Activated naive CD4-positive, alpha-beta T cell treated with anti-CD3 and anti-CD28 coated beads for 36 hours (primary cell): ENCODE results near the gene FCHSD2. TPM values are rescaled to one million over a fixed set of nuclear protein-coding genes. Genes with fewer than 3 reads are reported as not detected.

Experiments
- CTCF ChIA-PET: fragments of 350-600 bp; sonication (Branson Sonifier 250); formaldehyde crosslinking; loops from one replicate; lab custom pipeline; 2021; ENCODE audit warnings: antibody characterized with exemption; lab: Charles Lee
- DNase-seq: peaks from one replicate; pipeline ENCODE4 v3.0.0-alpha.2; 2020
- H3K27ac Mint-ChIP-seq: one replicate; pipeline ENCODE4 v1.8.0; 2021; ENCODE audit warnings: mild to moderate bottlenecking, mixed read lengths
- H3K27me3 Mint-ChIP-seq: one replicate; pipeline ENCODE4 v1.8.0; 2021; ENCODE audit warnings: low read depth, mixed read lengths
- H3K36me3 Mint-ChIP-seq: one replicate; pipeline ENCODE4 v1.8.0; 2021; ENCODE audit warnings: low read depth, mixed read lengths
- H3K4me1 Mint-ChIP-seq: one replicate; pipeline ENCODE4 v1.8.0; 2021; ENCODE audit warnings: low read depth, mixed read lengths
- H3K4me3 Mint-ChIP-seq: one replicate; pipeline ENCODE4 v1.8.0; 2021; ENCODE audit warnings: mild to moderate bottlenecking, moderate library complexity, mixed read lengths
- H3K9me3 Mint-ChIP-seq: one replicate; pipeline ENCODE4 v1.8.0; 2021; ENCODE audit warnings: mixed read lengths
- intact Hi-C: fragments of 100-400 bp; cut with micrococcal nuclease; formaldehyde crosslinking; loops from one replicate; pipeline ENCODE4 v1.15.1; 2023
- total RNA-seq, 2 experiments: library from RNA; stranded (reverse); gene quantifications; one replicate each; pipeline ENCODE4 v1.2.3, GENCODE V29; 2021

Gene FCHSD2
- total RNA-seq, 2 experiments from 2014 or later, result 31.1 to 36.8 TPM

- peaks cover 52% of the 10 kb centered on the region for H3K4me1 Mint-ChIP-seq
- H3K36me3 Mint-ChIP-seq, result no peaks in the 10 kb centered on the region
- H3K27me3 Mint-ChIP-seq, result no peaks in the 10 kb centered on the region
- intact Hi-C loops, result no loop called here
- CTCF ChIA-PET, result interaction anchor here (0.5 to 2.3 kb wide), 8 partner anchors 11 to 613 kb away, joined by 3 to 12 read pairs (median 3); partner anchors contain the start of gene FCHSD2
- no peak overlapping the region for H3K27ac Mint-ChIP-seq
- H3K9me3 Mint-ChIP-seq, result no peaks in the 10 kb centered on the region
- no peak overlapping the region for H3K4me3 Mint-ChIP-seq
- DNase-seq, result no peak
Observed at GRCh38 chr11:73157101-73158010, 15.2 kb upstream of the FCHSD2 start.

DNA sequence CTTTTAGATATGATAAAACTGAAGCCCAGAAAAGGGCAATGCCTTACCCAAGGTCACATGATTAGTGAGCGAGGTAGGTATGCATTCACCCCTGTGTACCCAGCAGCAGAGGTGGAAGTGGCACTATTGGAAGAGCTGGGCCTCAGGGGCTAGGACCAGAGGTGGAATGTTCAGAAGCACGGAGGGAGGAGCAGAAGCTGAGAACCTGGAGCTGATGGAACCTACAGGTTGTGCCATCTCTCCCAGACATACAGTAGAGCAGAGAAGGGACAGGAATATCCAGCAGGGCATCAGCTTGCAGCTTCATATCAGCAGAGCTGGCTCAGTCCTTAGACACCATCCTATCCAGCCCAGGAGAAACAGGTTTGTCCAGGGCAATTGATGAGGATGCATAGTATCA is 14.6 kb upstream of the FCHSD2 start:
- Mint-ChIP-seq H3K4me3 (no peak overlapping the region), H3K9me3 (no peaks in the 10 kb centered on the region), H3K27ac (no peak overlapping the region), H3K36me3 (no peaks in the 10 kb centered on the region), H3K27me3 (no peaks in the 10 kb centered on the region), H3K4me1 (peaks cover 55% of the 10 kb centered on the region)
- DNase-seq, result no peak
- CTCF ChIA-PET, result interaction anchor here (0.5 to 2.3 kb wide), 4 partner anchors 14 to 612 kb away, joined by 3 to 12 read pairs (median 6); partner anchors contain the start of gene FCHSD2
- intact Hi-C loops, result no loop called here

DNA sequence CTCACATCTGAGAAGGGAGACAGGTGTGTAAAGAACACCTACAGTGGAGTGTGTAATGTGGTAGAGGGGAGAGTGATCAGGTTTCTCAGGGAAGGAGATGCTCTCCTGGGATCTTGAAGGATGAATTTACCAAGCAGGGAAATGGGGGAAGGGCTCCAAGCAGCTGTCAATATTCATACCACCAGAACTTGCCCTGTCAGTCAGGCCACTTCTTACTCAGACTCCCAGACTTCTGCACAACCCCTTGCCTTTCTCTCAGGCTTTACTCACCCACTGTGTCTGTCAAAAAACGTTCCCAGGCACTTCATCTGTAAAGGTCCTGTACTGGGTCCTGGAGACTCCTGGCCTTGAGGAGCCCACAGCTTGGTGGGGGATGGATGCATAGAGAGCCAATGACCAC is 14.0 kb upstream of the FCHSD2 start:
- no peak overlapping the region for H3K4me3 Mint-ChIP-seq
- CTCF ChIA-PET, result interaction anchor here (2.3 kb wide), 1 partner anchor 14 kb away, joined by 10 read pairs; the partner anchor contains the start of gene FCHSD2
- no peak for DNase-seq

DNA sequence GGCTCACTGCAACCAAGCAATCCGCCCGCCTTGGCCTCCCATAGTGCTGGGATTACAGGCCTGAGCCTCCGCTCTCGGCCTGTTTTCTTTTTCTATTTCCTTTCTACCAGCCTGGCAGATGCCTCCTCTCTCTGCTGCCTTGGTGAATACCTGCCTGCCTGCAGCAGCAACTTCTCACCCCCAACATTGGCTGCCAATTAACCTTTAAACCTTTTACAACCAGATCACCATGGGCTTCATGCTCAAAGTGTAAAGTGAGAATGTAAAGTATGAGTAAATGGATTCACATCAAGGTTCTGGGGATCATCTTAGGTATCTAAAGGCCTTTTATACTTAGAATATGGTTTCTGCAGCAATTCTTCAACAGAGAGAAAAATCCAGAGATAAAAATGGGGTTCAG is 13.0 kb upstream of the FCHSD2 start:
- DNase-seq, result no peak
- H3K36me3 Mint-ChIP-seq, result no peaks in the 10 kb centered on the region
- CTCF ChIA-PET, result no interaction called here
- H3K27ac Mint-ChIP-seq, result peak overlapping the region; percentile 30
- H3K4me3 Mint-ChIP-seq, result no peak overlapping the region
- H3K27me3 Mint-ChIP-seq, result no peaks in the 10 kb centered on the region
- H3K9me3 Mint-ChIP-seq, result no peaks in the 10 kb centered on the region
- intact Hi-C loops, result no loop called here
- peaks cover 55% of the 10 kb centered on the region for H3K4me1 Mint-ChIP-seq

More for the DNA sequence above, 14.0 kb upstream of the FCHSD2 start:
- no peaks in the 10 kb centered on the region for H3K36me3 Mint-ChIP-seq
- intact Hi-C loops, result no loop called here
- H3K27me3 Mint-ChIP-seq, result no peaks in the 10 kb centered on the region
- peaks cover 55% of the 10 kb centered on the region for H3K4me1 Mint-ChIP-seq
- no peaks in the 10 kb centered on the region for H3K9me3 Mint-ChIP-seq
- no peak overlapping the region for H3K27ac Mint-ChIP-seq

GRCh38 chr11:73154178-73154577 is 12.1 kb upstream of the FCHSD2 start:
- intact Hi-C loops, result no loop called here
- Mint-ChIP-seq H3K27ac (peak overlapping the region; percentile 86), H3K9me3 (no peaks in the 10 kb centered on the region), H3K4me1 (peaks cover 55% of the 10 kb centered on the region), H3K27me3 (no peaks in the 10 kb centered on the region), H3K36me3 (no peaks in the 10 kb centered on the region), H3K4me3 (no peak overlapping the region)
- peak; percentile 54 for DNase-seq
- CTCF ChIA-PET, result interaction anchor here (1.2 to 1.7 kb wide), 2 partner anchors 12 to 179 kb away, joined by 3 to 6 read pairs; partner anchors contain the start of gene FCHSD2

DNA sequence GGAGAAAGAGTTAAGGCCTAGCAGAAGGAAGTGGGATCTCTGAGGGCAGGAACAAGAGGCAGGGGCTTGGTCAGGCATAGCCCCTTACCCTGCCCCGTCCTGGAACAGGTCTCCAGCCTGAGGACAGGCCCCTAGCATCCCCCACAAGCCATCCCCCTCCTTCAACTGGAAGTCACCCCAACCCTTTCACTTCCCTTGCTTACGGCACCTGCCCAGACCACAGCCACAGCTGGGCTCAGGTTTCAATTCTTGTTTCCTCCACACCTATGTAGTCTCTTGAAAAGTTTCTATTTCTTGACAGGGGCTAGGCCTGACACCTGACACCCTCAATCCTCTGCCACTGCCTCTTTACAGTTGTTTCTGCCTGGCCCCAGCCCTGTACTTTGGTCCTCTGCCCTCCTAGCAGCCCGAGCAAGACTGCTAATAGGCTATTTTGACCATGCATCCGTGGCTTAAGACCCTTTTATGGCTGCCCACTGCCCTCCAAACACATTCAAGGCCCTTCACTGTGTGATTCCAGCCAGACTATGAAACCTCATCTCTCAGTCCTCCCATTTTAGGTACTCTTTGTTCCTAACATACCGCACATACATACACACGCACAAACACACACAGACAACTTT is 10.9 kb upstream of the FCHSD2 start:
- H3K27me3 Mint-ChIP-seq, result no peaks in the 10 kb centered on the region
- H3K4me3 Mint-ChIP-seq, result peak overlapping the region; percentile 13
- peak; percentile 91 for DNase-seq
- H3K4me1 Mint-ChIP-seq, result peaks cover 61% of the 10 kb centered on the region
- intact Hi-C loops, result loop anchor here (1.0 kb wide), 1 partner anchor 10 kb away; no protein-coding TSS in a partner anchor
- peak overlapping the region; percentile 86 for H3K27ac Mint-ChIP-seq
- H3K36me3 Mint-ChIP-seq, result no peaks in the 10 kb centered on the region
- no peaks in the 10 kb centered on the region for H3K9me3 Mint-ChIP-seq
- CTCF ChIA-PET, result interaction anchor here (1.2 to 1.7 kb wide), 2 partner anchors 11 to 178 kb away, joined by 3 to 6 read pairs; partner anchors contain the start of gene FCHSD2

DNA sequence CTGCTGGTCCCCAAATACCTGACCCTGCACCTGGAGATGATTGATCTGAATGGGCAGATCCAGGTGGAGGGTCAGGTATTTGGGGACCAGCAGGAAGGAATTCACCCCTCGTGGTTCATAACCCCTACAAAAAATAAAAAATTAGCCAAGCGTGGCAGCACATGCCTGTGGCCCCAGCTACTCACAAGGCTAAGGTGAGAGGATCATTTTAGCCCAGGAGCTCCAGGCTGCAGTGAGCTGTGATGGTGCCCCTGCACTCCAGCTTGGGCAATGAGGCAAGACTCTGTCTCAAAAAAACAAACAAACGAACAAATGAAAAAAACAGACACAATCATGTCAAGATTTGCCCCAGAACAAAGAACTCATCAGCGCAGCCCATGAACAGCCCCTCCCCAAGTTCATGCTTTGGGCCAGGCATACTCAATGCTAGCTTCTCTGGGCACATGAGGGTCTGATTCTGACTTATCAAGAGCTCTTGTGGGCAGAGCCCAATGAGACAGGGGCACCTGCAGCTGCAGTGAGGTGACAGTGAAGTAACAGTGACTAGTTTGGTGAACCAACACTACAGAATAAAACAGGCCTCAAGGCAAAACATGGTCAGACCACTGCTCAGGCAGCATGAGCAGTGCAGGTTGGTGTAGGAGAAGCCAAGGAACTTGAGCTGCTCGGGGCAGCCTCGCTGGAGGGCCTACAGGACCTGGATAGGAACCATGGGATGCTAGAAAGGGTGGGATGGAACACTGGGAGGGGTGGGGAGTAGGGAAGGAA is 10.2 kb upstream of the FCHSD2 start:
- H3K4me1 Mint-ChIP-seq, result peaks cover 61% of the 10 kb centered on the region
- no peaks in the 10 kb centered on the region for H3K27me3 Mint-ChIP-seq
- CTCF ChIA-PET, result interaction anchor here (0.6 kb wide), 1 partner anchor 24 kb away, joined by 3 read pairs; no protein-coding TSS in a partner anchor
- intact Hi-C loops, result no loop called here
- H3K9me3 Mint-ChIP-seq, result no peaks in the 10 kb centered on the region
- H3K27ac Mint-ChIP-seq, result peak overlapping the region; percentile 86
- no peak overlapping the region for H3K4me3 Mint-ChIP-seq
- H3K36me3 Mint-ChIP-seq, result no peaks in the 10 kb centered on the region
- DNase-seq, result peak; percentile 40

DNA sequence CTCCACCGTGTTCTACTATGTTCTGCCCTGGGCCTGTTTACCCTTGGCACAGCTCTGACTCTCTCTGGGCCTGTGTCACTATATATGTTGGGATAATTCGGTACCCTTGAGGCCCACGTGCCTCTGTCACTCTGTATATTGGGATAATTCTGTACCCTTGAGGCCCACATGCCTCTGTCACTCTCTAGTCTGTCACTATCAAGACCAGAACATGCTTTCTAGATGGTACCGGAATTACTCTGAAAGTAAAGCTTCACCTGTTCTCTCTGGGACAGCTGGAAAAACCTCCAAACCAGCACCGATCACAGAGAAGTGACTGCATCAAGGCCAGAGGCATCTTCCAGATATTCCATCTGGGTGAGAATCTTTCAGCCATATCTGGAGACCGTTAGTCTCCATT is 9.3 kb upstream of the FCHSD2 start:
- Mint-ChIP-seq H3K27ac (no peak overlapping the region), H3K36me3 (no peaks in the 10 kb centered on the region)
- CTCF ChIA-PET, result interaction anchor here (1.1 kb wide), 1 partner anchor 9 kb away, joined by 8 read pairs; the partner anchor contains the start of gene FCHSD2

DNA sequence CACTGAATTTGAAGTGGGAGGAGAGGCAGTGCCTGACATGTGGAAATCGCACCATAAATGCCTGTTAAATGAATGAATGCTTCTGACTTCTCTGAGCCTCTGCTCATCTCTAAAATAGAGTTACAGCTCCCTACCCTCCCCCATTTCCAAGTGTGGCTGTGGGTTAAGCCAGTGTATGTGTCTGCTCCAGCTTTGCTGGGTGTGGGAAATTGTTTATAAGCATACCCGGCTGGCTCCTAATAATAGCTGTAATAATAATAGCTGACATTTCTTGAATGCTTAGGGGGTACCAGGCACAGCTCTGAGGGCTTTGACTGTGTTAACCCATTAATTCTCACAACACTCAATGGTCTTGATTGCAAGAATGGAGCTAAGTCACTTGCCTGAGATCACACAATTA is 7.0 kb upstream of the FCHSD2 start:
- intact Hi-C loops, result loop anchor here (10.0 kb wide), 1 partner anchor 424 kb away; no protein-coding TSS in a partner anchor
- H3K27ac Mint-ChIP-seq, result no peak overlapping the region
- H3K9me3 Mint-ChIP-seq, result no peaks in the 10 kb centered on the region
- no peak for DNase-seq
- no peaks in the 10 kb centered on the region for H3K36me3 Mint-ChIP-seq
- CTCF ChIA-PET, result interaction anchor here (2.0 kb wide), 1 partner anchor 29 kb away, joined by 8 read pairs; no protein-coding TSS in a partner anchor
- H3K4me1 Mint-ChIP-seq, result peaks cover 41% of the 10 kb centered on the region
- H3K4me3 Mint-ChIP-seq, result no peak overlapping the region
- H3K27me3 Mint-ChIP-seq, result no peaks in the 10 kb centered on the region

More for the DNA sequence above, 9.3 kb upstream of the FCHSD2 start:
- intact Hi-C loops, result no loop called here
- Mint-ChIP-seq H3K4me3 (no peak overlapping the region), H3K27me3 (no peaks in the 10 kb centered on the region), H3K9me3 (no peaks in the 10 kb centered on the region), H3K4me1 (peaks cover 61% of the 10 kb centered on the region)
- no peak for DNase-seq

DNA sequence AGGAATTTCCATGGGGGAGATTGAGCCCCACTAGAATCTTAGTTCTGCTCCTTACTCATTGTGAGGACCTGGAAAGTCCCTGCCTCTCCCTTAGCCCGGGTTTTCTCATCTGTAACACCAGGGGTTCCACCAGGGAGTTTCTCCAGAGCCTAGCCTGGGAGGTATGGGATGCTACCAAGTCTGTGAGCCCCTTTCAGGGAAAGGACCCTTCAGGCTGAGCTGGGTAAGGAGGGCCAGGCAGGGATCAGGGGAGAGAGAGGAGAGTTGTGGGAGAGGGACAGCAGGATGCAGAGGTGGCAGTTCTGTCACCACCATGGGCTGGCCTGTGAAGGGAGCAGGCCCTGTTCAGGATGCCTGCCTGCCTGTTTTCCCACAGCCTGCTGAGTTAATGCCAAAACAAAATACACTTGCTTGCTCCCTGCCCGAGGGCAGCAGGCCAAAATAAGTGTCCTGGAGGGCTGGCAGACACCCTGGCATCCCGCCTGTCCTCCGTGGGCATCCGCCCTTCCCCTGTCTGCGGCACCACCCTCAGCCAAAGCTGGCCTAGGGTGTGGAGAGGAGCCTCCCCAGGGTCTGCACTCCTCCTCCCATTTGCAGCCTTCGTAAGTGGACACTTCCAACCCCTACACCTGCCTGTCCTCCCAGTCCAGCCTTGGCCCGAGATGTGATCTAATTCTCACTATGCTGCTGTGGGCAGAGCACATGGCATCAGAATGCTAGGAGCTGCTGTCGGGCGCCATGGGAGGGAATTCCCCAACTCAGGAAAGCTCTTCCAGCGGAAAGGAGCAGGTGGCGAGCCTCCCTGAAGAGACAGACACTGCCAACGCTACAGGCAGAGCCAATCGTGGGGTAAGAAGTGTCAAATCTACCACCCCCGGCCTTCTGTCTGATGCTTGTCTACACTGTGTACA is 5.9 kb upstream of the FCHSD2 start:
- H3K4me1 Mint-ChIP-seq, result peaks cover 37% of the 10 kb centered on the region
- CTCF ChIA-PET, result interaction anchor here (2.0 kb wide), 1 partner anchor 30 kb away, joined by 8 read pairs; no protein-coding TSS in a partner anchor
- no peaks in the 10 kb centered on the region for H3K27me3 Mint-ChIP-seq
- no peaks in the 10 kb centered on the region for H3K9me3 Mint-ChIP-seq
- intact Hi-C loops, result loop anchor here (10.0 kb wide), 1 partner anchor 423 kb away; no protein-coding TSS in a partner anchor
- DNase-seq, result peak; percentile 64
- no peak overlapping the region for H3K4me3 Mint-ChIP-seq
- H3K27ac Mint-ChIP-seq, result peak overlapping the region; percentile 65
- no peaks in the 10 kb centered on the region for H3K36me3 Mint-ChIP-seq
